ENCODE data around the gene THOC5.

DNA sequence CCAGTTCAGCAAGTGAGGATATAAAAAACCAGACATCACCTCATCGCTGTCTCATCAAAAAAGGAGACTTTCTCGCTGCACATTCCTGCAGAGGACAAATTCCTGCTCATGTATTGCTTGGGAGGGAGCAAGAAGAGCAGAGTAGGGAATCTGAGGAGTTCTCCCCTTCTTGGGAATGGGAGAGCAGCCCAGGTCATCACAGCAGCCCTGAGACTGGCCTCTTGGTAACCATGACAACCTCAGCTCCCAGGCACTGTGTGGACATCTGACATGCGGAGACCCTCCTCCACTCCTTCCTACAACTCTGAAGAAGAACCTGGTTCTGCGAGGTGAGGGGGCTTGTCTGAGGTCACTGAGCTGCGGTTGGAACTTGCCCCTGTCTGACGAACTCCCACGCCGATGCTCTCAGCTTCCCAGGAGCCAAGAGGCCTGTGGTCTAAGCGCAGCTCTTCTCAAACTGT is 97.3 kb downstream of the THOC5 start:
- no peak for TF ChIP-seq ZNF561 (tag by site-specific recombination; IDR thresholded peaks at IDR 0.05; ENCODE audit: borderline replicate concordance)
- TF ChIP-seq, protein P1, sequence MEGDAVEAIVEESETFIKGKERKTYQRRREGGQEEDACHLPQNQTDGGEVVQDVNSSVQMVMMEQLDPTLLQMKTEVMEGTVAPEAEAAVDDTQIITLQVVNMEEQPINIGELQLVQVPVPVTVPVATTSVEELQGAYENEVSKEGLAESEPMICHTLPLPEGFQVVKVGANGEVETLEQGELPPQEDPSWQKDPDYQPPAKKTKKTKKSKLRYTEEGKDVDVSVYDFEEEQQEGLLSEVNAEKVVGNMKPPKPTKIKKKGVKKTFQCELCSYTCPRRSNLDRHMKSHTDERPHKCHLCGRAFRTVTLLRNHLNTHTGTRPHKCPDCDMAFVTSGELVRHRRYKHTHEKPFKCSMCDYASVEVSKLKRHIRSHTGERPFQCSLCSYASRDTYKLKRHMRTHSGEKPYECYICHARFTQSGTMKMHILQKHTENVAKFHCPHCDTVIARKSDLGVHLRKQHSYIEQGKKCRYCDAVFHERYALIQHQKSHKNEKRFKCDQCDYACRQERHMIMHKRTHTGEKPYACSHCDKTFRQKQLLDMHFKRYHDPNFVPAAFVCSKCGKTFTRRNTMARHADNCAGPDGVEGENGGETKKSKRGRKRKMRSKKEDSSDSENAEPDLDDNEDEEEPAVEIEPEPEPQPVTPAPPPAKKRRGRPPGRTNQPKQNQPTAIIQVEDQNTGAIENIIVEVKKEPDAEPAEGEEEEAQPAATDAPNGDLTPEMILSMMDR (tag by site-specific recombination; IDR thresholded peaks at IDR 0.05) = no peak
- TF ChIP-seq, protein P2, sequence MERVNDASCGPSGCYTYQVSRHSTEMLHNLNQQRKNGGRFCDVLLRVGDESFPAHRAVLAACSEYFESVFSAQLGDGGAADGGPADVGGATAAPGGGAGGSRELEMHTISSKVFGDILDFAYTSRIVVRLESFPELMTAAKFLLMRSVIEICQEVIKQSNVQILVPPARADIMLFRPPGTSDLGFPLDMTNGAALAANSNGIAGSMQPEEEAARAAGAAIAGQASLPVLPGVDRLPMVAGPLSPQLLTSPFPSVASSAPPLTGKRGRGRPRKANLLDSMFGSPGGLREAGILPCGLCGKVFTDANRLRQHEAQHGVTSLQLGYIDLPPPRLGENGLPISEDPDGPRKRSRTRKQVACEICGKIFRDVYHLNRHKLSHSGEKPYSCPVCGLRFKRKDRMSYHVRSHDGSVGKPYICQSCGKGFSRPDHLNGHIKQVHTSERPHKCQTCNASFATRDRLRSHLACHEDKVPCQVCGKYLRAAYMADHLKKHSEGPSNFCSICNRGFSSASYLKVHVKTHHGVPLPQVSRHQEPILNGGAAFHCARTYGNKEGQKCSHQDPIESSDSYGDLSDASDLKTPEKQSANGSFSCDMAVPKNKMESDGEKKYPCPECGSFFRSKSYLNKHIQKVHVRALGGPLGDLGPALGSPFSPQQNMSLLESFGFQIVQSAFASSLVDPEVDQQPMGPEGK (tag by site-specific recombination; IDR thresholded peaks at IDR 0.05) = no peak
- no peak for TF ChIP-seq ZNF335 (tag by site-specific recombination; conservative IDR thresholded peaks at IDR 0.05)
- TF ChIP-seq ZNF501 (tag by site-specific recombination; IDR thresholded peaks at IDR 0.05) = no peak
- TF ChIP-seq, protein P3, sequence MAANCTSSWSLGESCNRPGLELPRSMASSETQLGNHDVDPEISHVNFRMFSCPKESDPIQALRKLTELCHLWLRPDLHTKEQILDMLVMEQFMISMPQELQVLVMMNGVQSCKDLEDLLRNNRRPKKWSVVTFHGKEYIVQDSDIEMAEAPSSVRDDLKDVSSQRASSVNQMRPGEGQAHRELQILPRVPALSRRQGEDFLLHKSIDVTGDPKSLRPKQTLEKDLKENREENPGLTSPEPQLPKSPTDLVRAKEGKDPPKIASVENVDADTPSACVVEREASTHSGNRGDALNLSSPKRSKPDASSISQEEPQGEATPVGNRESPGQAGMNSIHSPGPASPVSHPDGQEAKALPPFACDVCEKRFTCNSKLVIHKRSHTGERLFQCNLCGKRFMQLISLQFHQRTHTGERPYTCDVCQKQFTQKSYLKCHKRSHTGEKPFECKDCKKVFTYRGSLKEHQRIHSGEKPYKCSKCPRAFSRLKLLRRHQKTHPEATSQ (tag by site-specific recombination; IDR thresholded peaks at IDR 0.05) = no peak
- no peak for TF ChIP-seq SP2 (tag by site-specific recombination; IDR thresholded peaks at IDR 0.05)
- no peak for TF ChIP-seq ZBTB7A (tag by site-specific recombination; IDR thresholded peaks at IDR 0.05; ENCODE audit: low read depth)
- TF ChIP-seq HOXC10 (CRISPR knock-in tag; IDR thresholded peaks at IDR 0.05) = no peak
- no peak for TF ChIP-seq ZXDB (tag by site-specific recombination; IDR thresholded peaks at IDR 0.05)
- no peak for TF ChIP-seq ZNF629 (tag by site-specific recombination; IDR thresholded peaks at IDR 0.05)
- TF ChIP-seq ZNF174 (tag by site-specific recombination; IDR thresholded peaks at IDR 0.05) = no peak
- no peak for TF ChIP-seq ZNF600 (tag by site-specific recombination; IDR thresholded peaks at IDR 0.05)

Data from HEK293 (cell line).